Activated T-cell treated with anti-CD3 and anti-CD28 coated beads, Interleukin-2, amount 50 U/mL, for 1 hour (primary cell): ENCODE results near the gene ADCY3.

Experiments
- DNase-seq: peaks from one replicate; pipeline ENCODE4 v3.0.0-alpha.2; 2020

Gene ADCY3

GRCh38 chr2:24920098-24920808 lies at the start of gene ADCY3:
TSS of gene ADCY3 (minus strand) at chr2:24920237. CDS start at chr2:24918987, 1,250 bp downstream.
- DNase-seq = peak; percentile 68

DNA sequence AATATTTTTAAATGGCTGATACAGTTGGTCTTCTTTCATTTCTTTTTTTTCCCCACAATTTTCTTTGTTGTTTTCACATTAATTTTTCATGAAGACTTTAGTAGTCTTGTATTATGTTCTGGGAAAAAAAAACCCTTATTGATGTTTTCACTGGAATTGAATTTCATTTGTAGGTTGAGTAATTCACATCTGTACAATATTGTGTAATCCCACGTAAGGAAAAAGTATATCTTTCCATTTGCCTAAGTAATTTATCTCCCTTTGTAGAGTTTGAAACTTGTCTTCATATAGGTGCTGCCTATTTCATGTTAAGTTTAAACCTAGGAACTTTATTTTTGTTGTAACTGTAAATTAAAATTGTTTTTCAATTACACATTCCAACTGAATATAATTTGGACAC lies 49.7 kb upstream of the ADCY3 start:
- DNase-seq = no peak

DNA sequence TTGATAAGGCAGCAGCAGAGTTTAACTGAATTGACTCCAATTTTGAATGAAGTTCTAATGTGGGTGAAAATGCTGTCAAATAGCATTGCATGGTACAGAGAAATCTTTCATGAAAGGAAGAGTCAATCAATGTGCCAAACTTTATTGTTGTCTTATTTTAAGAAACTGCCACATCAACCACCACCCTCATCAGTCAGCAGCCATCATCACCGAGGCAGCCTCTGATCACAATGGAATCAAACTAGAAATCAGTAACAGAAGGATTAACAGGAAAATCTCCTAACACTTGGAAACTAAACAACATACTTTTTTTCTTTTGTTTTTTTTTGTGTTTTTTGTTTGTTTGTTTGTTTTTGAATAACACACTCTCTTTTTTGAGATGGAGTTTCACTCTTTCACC lies 41.9 kb upstream of the ADCY3 start:
- no peak for DNase-seq

DNA sequence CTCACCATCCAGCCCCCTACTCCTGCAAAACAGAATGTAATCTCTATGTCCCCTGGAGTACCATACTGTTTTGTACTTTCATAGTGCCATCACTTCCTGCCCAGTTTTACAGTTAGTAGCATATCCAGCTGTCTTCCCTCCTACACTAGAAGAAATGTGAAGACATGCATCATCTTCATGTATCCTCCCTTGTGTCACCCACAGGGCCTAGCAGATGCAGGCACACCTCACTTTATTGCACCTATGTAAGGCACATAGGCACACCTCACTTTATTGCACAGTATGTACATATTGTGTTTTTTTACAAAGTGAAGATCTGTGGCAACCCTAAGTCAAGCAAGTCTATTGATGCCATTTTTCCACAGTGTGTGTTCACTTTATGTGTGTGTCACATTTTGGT lies 39.7 kb upstream of the ADCY3 start:
- DNase-seq = no peak

GRCh38 chr2:24958411-24958935 lies 38.4 kb upstream of the ADCY3 start:
- no peak for DNase-seq

DNA sequence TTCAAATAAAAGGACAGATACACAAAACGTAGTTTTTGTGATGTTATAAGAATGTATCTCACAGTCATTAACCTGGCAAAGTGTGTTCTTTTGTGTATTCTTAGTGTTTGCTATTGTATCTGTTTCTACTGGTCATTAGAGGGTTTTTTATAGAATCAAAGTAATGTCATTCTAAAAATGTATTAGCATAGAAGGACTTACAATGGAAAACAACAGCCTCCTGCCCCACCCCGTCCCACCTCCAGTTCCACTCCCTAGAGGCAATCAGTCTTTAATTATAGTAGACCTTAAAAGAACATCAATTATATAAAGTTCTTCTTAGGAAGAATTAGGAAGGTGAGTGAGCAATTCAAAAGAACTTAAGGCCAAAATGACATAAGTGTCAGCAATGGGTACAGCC lies 37.9 kb upstream of the ADCY3 start:
- DNase-seq = no peak

DNA sequence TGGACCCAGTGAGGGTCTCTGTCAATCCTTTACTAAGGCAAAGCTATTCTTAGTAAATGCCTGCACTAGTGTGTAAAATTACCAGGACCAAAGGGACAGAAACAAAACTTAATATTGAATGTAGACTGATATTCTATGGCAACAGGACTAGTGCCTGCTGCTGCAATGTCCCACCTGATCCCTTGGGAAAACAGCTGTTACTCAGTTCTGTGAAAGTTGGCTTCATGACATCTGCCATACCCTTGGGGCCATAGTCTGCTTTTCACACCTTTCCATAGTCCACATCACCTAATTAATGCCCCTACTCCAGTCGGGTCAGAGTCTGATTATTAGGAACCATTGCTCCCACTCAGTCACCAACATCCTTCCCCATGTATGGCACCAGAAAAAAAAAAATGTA lies 37.2 kb upstream of the ADCY3 start:
- DNase-seq = no peak

DNA sequence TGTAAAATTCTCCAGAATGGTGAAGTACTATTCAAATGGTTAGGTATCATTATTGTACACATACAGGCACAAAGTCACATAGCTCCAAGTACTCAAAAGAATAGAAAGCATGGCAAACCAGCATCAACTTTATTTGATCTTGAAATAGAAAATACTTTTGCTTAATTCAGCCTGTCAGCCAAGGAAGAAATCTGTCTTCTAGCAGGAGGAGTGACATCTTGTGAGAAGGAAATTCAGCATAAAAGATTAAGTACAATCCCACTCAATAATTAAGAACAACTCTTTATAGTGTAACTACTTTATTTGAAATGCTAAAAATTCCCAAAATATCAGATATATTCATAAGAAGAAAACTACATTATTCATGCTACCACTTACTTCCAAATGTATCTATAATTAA lies 35.9 kb upstream of the ADCY3 start:
- DNase-seq = no peak

DNA sequence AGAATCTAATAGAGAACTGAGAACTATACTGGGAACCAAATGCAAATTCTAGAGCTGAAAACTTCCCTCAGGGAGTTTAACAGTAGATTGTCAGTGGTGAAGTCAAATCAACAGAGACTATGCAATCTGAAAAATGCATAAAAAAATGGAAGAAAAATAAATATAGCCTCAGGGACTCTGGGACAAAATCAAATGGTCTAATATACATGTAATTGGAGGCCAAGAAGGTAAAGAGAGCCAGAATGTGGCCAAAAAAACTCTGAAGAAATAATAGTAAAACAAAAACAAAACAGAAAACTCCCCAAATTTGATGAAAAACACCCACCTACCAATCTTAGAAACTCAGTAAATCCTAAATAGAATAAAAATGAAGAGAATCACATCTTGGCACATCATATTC lies 35.2 kb upstream of the ADCY3 start:
- DNase-seq = no peak

GRCh38 chr2:24950102-24950501 lies 30.1 kb upstream of the ADCY3 start:
- DNase-seq = no peak

DNA sequence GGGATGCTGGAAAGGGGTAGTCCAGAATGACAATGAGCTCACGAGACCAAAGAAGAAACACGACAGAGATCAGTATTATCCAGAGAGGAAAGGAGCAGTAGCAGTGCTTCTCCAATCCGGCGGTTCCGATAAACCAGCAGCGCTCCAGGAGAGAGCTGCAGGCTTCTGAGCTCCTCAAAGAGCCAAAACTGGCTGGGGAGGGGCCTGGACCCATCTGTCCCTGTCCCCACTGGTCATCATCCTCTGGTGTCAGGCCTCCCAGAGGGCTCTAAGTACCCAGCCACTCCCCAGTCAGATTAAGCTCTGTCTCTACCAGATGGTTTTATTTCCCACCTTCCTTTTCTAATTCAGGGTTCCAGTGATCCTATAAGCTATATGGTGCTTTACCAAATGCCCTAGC lies 28.5 kb upstream of the ADCY3 start:
- no peak for DNase-seq

DNA sequence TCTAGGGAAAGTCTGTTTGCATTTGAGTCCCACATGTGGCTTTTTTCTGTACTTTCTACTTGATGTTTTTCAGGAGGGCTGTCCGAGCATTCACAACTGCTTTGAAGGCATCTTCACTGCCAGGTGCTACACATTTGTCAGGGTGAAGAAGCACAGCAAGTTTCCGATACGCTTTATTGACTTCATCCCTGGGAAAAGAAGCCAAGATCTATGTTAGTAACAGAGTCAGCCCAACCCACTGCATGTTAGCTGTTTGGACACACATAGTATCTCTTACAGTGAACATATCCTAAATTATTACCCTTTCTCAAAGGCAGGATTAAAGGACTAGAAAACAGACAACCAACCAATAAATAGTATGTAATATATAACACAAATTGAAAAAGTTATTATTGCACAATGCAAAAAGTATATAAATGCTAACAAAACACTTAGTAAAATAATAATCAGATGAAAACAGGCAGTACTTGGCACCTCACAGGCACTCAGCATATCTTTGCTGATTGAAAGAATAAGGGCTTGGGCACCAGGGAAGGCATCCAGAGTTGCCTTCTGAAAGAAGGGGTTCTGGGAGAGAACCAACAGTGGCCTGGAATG lies 27.6 kb upstream of the ADCY3 start:
- no peak for DNase-seq

GRCh38 chr2:24945907-24946306 lies 25.9 kb upstream of the ADCY3 start:
- no peak for DNase-seq

GRCh38 chr2:24943427-24944053 lies 23.5 kb upstream of the ADCY3 start:
- no peak for DNase-seq

- no peak for DNase-seq
Measured at GRCh38 chr2:24939353-24939752, 19.3 kb upstream of the ADCY3 start.

DNA sequence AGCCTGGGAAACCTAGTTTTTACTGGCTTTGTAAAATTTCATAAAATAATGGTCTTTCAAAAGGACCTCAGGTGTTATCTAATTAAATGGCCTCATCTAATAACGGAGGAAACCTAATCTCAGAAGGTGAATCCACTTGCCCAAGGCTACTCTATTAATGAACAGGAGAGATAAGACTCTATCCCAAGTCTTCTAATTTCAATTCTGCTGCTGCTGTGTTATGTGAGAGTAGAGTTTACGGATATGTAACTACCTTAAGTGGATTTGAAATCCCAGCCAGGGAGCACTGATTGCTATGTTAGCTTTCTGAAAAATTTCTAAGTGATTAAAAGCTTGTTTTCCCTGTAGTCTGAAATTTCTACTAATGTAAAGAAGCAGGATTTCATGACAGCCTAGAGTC lies 17.2 kb upstream of the ADCY3 start:
- DNase-seq = no peak

DNA sequence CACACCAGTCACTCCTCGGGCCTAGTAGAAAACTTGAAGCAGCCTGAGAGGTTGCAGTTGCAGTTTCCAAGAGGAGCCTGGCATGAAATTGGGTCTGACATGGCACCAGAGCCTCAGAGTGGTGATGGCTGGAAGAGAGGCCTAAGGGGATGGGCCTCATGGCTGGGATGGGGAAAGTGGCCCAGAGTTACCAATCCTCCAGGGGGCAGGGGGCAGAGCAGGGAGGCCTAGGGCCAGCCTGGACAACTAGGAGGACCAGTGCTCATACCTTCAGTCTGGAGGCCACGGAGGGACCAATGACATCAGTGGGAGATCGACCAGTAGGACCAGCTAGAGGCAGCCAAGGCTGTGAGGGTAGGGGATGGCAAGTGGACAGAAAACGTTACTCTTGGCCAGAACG lies 15.1 kb upstream of the ADCY3 start:
- no peak for DNase-seq

DNA sequence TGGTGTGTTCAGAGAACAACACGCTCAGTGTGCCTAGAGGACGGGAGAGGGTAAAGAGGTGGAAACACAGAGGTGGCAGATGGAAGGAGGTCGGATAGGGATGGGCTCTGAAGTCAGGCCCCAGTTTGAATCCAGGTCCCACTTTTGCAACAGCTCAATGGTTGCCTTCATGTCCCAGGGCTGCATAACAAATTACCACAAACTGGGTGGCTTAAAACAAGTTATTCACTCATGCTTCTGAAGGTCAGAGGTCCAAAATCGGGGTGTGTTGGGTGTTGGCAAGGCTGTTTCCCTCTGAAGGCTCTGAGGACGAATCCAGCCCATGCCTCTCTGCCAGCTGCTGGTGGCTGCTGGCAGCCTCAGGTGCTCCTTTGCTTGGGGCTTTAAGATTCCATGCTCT lies 12.7 kb upstream of the ADCY3 start:
- no peak for DNase-seq

- no peak for DNase-seq
Measured at GRCh38 chr2:24930768-24931167, 10.7 kb upstream of the ADCY3 start.

GRCh38 chr2:24929230-24929629 lies 9.2 kb upstream of the ADCY3 start:
- DNase-seq = no peak

DNA sequence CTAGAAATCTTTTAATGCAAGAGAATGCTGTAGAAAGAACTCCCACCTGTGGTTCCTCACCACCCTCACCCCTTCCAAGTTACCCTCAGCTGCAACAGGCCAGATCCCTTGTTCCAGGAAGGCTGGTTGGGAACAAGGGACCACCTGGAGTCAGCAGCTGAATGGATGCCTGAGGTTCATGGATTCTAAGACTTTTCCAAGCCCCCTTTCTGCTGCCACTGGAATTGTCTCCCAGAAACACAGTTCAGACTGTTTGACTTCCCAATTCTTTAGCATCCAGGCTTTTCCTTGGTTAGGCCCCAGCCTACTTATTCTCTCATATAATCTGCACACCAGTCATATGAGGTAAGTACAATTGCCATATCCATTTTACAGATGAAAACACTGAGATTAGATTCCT lies 8.0 kb upstream of the ADCY3 start:
- DNase-seq = no peak

- peak; percentile 33 for DNase-seq
Measured at GRCh38 chr2:24926602-24927252, 6.7 kb upstream of the ADCY3 start.

DNA sequence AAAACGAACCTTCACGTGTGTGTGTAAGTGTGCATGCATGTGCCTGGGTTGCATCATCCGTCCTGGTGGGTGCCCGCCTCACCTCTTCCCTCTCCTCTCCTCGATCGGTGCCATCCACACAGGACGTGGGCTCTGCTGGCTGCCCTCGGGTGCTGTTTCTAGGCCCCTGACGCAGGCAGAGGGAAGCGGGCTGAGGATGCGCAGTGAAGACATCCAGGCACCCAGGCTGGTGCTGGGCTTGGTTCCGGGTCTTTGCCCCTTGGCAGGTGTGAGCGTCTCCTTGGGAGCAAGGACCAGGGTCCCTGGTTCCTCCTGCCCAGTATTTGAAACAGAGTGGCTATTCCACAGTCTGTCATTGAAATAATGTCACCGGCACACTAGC lies 6.2 kb upstream of the ADCY3 start:
- DNase-seq = no peak

- DNase-seq = no peak
Measured at GRCh38 chr2:24925815-24926214, 5.8 kb upstream of the ADCY3 start.
